GM21423 (cell line): ENCODE data around the gene DLX6.

ENCODE experiments used
- ATAC-seq: cut with Tn5 transposase; IDR thresholded peaks from one replicate; pipeline ENCODE4 v1.9.1; 2021; ENCODE audit warnings: mild to moderate bottlenecking, moderate library complexity; ENCODE audit not compliant: unreplicated experiment

Gene DLX6

DNA sequence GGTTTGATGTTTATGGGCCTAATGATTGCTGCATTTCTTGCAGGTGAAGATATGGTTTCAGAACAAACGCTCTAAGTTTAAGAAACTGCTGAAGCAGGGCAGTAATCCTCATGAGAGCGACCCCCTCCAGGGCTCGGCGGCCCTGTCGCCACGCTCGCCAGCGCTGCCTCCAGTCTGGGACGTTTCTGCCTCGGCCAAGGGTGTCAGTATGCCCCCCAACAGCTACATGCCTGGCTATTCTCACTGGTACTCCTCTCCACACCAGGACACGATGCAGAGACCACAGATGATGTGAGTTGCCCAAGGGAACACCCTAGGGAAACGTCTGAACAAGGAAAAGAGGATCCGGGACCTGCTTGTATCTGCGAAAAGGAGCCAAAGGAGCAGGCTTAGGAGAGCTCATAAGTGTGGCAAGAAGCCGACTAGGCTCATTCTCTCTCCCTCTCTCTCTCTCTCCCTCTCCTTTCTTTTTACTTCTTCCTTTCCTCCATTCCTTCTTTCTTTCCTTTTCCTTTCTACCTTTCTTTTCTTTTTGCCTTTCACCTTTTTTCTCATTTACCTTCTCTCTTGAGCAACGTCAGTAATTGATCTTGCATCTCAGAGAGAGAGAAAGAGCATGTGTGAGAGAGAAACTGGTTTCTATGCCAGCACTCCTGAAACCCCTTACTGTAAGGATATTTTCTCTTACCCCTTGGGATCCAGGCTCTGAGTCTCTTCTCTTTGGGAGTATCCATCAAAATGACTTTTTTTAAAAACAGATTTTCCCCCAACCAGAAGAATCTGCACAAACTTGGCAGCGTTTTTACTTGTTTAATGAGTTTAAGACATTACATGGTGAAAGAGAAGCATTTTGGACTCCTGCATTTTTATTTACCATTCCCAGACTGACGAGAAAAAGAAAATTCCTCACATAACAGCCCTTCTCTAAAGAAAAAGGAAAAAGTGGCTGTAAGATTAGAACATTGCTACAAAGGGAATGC, 4.7 kb downstream of the DLX6 start:
- no peak for ATAC-seq

DNA sequence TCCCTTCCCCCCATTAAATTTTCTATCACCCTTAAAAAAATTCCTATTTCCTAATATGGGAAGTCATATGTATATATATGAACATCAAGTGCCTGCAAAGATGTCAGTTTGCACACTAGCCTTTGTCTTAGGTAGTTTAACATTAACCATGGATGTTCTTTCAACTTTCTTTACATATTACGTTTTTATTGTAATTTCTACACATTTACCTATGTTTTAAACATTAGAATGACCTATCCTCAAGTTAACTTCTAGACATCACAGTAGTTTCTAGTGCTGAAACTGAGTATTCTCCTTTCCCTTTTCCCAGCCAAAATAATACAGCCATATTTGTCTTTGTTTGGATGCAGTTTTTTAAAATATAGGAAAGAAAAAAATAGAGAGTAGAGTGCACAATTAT, 5.8 kb downstream of the DLX6 start:
- no peak for ATAC-seq

DNA sequence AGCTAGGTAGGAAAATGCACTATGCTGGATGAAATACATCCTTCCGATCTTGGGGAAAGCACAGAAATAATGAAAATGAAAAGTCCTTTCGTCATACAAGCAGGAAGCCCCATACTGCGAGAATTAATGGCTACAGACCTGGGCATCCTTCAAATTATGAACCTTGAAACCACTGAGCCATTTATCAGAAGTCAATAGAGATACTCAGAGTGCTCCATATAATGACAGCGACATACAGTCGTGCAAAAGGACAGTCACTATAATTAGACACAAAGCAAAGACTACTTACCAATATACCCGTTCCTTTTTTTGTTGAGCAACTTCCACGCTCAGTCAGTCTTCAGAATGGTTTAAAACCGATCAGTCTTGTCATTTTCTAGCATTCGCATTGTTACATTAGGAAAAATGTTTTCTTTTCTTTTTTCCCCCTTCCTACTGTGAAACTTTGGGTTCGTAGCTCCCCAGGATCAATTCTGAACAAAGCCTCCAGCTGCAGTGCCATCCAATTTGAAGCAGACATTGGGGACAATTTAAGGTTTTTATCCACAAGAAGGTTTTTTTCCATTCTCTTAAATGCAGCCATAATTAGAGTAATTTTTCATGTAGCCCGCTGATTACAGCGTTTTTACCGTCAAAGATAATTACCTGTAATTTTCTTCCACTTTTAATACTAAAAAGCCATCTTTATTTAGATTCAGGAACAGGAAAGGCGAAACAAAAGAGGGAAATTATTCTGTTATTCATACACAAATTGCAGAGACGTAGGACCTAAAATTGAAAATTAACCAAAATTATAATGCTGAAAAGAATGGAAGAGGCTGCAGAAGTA, 6.4 kb downstream of the DLX6 start:
- ATAC-seq: no peak

DNA sequence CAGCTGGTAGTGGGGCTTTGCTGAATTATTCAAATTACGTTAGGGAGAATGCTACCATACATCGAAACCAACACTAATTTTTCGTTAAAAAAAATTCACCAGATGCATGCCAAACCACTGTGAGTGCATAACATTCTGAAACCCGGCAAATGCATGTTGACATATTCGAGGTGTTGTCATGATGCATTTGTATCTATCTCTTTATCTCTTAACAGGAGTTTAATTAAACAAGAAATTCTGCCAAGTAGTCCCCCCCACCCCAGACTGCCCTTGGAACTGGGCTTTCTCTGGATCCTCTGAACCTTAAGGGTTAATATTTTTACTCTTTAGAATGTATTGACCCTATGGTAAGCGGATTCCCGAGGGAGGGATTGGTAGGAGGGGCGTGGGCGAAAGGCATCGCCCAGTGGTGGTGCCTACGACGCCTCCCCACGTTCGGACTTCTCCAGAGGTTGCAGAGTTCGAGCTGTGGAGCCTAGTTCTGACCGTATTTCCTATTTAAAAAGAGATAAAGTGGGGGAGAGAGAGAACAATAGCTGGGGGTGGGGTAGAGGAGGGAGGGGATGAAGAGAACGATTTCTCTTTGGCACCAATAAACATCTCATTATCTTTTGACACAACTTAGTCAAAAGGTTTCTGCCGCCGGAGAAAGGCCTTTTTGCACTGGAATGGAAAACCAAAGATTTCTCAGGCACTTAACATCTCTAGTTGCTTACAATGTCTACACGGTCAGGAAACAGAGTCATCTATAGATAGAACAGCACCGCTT, 7.2 kb downstream of the DLX6 start:
- no peak for ATAC-seq

DNA sequence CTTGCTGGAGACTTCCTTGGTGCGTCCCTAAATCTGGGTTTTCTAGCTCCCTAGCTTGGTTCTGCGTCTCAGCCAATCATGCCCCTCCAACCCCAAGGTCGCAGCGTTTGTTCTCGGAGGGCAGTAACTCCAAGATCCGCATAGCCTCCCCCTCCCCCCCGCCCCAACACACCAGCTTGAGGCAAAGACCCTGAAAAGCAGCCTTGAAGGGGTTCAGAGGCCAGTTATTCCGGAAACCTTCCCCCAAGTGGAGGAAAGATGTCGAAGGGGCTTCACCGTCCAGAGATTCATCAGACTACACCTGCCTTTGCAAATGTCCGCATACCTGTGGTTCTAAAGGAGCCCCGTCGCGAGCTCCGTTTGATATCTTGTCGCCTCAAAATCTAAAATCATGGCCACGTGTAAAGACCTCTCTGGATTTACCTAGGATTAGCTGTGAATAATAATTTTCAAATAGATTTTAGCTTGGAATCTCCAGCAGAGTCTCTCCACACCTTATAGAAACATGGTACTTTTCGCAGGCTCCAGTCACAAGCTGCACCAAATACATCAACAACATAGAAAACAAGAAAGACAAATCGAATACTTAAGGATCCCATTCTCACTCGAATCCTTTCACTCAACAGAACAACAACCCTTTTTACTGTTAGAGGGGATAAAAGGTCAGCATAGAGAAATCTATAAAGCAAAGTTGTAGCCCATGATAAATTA, 7.9 kb downstream of the DLX6 start:
- ATAC-seq: no peak

DNA sequence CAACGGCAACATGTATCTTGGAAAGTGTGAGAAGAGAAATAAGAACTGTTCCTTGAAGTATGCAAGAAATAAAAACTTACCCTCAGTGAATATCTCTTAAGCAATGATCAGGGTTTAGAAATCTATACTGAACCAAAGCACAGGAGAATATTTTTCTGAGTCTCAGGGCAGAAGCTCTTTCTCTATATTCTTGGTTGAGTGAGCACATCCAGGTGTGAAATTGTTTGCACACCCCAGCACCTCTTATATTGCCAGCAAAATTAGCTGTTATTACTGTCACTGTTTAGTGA, 8.4 kb downstream of the DLX6 start:
- ATAC-seq: no peak

DNA sequence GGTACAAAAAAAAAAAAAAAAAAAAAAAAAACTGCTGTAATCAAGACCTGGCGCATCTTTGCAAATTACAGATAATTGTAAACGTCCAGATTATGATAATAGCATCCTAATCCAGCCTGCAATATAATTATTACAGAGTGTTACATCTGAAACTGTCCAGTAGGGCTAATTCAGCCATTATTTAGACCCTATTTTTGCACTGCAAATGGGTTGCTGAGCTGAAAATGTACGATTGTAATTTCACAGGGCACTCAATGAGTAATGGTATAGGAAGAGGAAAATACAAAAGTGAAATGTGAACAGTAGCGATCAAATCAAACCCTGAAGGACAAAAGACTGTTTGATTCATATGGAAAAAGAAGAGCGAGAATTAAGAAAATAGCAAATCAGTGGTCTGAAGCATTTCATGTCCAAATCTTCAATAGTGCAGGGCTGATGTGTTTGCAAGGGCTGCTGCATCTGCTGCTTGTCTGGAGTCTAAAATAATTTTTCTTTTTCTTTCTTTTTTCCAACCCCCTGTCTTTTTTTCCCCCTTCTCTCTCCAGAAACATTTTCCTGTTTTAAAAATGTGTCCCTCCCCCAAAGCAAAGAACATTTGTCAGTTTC, 8.9 kb downstream of the DLX6 start:
- no peak for ATAC-seq

DNA sequence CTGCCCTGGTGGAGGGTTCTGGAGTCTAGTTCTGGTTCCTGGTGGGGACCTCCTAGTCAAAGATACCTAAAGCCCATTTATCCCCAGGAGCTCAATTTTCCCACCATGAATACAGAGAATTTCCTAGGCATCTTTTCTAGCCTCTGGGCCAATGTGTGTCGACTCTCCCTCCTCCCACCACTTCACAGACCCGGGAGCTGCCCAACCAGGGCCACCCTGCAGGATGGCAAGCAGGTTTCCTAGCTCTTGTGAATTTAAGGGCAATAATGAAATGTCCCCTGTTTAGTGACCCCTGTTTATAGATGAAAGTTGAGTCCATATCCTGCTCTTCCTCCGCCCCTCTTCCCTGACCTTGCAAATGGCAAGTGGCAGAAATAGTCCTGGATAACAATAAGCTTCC, 9.9 kb downstream of the DLX6 start:
- no peak for ATAC-seq

DNA sequence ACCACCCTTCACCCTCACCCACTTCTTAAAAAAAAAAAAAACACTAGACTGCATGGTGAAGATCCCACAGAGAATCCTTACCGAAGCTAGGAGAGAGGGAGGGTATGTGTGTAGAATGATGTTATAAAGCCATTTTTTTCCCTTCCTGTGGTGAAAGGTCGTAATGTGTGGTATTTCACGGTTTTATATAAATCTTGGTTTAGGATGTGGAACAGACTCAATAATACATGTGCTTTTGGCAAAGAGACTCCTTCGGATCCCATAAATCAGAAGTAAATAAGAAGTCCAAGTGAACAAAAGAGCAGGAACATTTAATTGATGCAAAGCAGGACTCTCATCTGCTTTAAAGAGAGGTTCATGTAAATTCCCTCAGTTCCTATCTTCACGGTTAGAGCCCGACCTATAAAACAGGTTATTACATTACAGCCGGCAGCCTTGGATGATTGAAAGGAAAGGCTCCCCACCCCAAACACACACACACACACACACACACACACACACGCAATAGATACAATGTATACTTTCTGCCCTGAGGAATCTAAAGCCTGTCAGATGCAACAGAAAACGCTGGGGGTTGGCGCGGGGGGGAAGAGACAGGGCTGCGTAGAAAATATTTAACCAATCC, 10.5 kb downstream of the DLX6 start:
- no peak for ATAC-seq

DNA sequence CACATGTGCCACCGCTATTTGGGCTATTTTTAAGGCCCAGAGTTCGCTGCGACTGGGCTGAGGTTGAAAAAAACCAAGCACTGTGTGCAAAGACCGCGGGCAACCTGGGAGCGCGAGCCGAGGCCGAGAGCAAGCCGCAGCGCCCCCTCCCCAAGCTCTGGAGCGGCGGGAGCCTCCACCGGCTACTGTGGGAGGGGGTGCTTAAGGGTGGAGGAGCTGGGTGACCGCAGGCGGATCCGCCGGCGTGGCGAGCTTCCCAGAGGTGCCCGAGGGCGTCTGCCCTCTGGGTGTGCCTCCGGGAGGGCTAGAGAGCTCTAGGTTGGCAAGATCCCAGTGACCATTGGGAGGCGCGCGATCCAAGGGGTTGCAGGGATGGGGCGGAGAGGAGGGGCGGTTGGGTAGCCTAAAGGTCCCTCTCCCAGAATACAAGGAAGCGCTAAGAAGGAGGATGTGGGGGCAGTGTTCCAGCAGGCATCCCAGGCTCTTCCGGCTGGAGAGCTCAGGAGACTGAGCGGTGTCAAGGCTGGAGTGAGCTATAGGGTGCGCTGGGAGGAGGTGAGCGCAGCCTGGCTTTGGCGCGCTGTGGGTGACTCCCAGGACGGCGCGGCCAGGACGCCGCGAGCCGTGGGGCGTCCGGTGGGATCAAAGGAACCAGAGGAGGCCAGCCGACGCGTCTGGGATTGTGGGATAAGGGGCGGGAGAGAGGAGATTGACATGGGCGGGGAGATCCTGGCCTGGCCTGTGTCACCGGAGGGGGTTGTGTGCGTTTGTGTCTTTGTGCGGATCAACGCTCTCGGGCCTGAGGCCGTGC, 11.2 kb downstream of the DLX6 start:
- ATAC-seq: no peak

DNA sequence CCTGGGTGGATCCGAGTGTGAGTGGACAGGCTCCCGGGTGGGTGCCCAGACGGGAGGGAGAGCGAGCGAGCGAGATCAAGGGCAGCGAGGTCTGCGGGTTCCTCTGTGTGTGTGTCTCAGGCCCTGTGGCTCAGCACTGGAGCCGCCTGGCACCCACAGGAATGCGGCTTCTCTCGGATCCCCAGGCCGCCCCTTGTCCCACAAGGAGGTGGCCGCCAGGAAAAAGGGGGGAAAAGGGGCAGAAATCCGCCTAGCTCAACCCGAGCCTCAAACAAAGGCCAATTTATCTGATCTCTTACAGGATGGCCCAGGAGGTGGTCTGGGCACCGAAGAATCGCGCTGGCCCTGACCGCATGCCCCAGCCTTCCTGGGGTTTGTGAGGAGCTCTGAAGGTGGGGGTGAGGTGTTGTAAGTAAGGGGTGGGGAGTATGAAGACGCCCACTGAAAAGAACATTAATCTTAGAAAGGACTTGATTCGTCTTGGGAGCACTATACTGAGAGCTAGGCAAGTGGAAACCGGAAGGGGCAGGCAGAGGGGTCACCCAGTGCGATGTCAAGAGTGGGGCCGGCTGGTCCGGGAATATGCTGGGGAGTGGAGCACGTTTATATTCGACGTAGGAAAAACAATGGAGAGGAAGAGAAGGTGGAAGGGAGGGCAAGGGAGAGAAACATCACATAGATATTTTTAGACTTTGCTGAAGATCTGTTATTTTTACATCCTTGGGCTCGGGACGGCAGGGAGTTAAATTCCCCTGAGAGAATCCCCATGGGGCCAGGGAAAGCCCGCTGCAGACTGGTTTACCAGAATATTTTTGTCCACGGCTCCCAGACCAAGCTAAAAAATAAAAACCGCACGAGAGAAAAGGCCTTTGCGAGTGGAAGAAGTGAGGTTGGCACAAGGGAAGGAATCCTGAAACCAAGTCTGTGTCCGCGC, 12.1 kb downstream of the DLX6 start:
- ATAC-seq: no peak

DNA sequence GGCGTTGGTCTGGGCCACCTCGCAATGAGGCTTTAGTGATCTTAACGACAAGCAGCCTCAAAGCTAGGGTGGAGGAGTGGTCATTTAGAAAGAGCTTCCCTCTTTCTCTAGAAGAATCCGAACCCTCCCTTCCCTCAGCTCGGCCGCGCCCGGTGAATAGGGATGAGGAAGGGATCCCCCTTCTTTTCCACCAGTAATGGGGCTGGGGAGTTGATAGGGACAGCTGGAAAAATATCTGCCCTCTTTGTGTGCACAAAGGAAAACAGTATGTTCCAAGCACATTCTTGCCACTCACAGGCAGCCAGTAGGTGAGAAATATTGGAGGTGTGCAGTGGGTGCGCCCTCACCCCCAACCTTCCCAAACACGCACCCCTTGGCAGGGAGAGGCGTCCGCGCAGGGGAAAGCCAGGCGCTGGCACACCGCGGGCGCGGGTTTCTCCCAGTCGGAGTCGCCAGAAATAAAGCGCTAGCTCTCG, 12.8 kb downstream of the DLX6 start:
- ATAC-seq: no peak

DNA sequence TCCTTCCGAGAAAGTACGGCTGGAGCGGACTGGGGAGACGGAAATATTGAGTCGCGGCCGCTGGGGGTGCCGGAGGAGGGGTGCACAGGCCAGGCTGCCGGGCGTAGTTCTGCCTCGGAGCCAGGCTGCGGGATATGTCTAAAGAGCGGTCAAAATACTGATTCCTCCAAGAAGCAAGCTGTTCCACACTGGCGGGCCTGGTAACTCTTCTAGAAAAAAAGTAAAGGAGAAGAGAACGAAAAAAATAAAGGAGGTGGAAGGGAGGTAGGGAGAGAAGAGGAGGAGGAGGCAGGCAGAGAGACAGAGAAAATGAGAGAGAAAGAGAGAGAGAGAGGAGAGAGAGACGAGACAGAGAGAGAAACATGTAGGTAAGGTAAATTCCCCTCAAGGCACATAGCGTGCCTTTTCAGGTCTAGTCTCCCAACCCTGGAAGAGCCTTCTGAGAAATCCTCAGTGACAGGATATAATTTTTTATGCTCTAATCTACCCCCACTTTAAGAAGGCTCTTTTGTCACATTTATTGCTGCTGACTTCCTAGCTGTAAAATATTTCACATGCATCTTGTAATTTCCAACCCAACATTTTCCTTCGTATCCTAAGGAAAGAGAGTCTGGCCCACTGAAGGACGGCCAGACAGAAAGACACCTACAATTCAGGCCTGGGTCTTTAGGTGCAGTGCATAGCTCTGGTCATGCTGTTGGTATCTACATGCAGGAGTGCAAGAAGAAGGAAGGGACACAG, 13.6 kb downstream of the DLX6 start:
- ATAC-seq: no peak

DNA sequence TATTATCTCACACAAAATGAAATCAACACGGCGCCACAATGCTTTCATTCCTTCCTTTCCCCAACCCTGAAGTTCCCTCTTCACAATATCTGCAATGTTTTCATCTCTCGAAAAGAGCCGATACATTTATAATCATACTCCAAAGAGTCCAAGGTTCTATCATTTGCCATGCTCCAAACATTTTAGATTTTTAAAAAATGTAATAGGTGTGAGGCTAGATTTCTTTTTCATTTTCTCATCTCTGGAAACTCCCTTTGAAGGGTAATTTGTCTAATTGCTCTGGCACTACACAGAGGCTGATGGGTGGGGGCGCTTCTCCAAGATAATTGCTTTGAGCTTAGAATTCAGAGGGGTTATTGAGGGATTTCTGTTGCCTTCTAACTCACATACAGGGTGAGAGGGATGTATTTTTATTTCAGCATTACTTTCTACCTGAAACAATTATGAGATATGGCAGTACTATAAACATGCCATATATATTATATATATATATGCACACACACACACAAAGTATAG, 14.4 kb downstream of the DLX6 start:
- no peak for ATAC-seq

DNA sequence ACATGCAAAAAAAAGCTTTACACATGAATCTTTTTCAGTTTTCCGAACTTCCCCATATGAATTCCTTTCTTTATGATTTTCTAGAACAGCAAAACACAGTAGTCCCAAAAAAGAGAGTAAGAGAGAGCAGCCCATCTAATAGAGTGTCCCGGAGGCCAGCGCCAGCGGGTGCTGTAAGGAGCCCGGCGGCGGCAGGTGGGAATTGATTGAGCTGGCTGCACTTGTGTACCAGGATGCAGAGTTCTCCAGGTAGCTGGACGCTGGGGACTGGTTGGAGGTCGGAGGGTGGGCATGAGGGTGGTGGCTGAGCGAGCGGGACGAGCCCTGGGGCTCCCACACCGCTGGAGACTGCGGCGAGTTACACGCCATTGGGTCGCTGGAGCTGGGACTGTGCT, 15.2 kb downstream of the DLX6 start:
- no peak for ATAC-seq

DNA sequence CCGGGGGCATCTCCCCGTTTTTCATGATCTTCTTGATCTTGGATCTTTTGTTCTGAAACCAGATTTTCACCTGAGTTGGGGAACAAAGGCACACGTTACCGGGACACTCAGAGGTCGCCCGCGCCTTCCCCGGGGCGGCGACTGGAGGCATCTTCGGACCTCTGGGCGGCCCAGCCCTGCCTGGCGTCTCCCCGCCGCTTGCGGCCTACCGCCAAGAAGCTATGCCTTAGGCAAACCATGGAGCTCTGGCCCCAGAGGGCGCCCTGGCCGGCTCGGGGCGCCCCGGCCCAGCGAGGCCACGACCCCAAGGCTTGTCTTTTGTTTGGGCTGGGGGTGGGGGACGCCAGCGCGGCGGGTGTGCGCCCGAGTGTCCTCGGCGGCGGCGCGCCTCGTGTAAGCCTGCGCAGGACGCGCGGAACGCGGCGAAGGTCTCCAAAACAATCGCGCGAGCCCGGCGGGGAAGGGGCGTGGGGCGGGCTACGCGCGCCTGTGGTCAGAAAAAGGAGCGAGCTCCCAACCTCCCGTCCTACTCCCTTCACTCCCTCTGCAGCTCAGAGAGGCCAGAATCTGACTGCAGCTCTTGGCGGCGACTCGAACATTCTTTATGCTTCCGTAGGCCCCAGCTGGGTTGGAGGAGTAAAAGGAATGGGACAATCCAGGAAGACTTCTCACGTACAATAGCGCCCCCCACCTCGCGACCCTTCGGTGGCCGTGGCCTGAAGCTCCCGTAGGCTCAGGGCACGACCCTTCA, 15.8 kb downstream of the DLX6 start:
- ATAC-seq: no peak
